Breast epithelium (tissue), 3 donors: Measurements from ENCODE around the gene WNT1.

ENCODE experiments used
- POLR2A ChIP-seq: fragments of 450-650 bp; IDR thresholded peaks from one replicate; pipeline ENCODE4 v1.6.1; 2016; ENCODE audit warnings: antibody characterized with exemption, mild to moderate bottlenecking, moderate library complexity
- POLR2AphosphoS5 ChIP-seq, 3 donors: sonication (generic); formaldehyde crosslinking; IDR thresholded peaks; one replicate each; pipeline ENCODE4 v1.6.1; 2017; ENCODE audit warnings: antibody characterized with exemption in 3 of 3
- TF ChIP-seq, protein P1 (sequence below), 3 donors: fragments of 450-650 bp; IDR thresholded peaks; one replicate each; pipeline ENCODE4 v1.5.1; 2016 to 2017; ENCODE audit warnings: antibody characterized with exemption in 3 of 3, mild to moderate bottlenecking in 3 of 3, moderate library complexity in 3 of 3

DNA sequence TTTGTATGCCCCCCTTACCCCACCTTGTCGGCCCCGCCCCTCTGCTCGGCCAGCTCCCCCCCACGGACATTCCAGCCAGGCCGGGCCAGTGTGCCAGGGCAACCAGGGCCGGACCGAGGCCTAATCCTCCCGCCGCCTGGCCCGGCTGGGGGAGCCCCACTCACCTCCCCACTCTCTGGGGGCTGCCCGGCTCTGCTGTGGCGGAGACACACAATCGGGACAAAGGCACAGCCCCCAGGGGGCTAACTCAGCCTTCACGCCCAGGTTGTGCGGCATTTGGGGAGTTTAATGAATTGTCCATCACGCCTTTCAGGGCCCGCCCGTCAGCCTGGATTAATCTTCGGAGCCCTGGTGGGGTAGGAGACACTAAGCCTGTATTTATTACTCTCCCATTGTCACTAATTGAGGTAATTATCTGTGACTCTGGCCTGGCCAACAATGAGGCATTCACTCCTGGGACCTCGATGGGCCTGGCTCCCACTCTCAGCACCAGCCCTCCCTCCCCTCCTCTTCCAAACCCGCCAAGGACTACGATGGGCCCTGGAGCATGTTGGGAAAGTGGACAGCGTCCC is 8.7 kb downstream of the WNT1 start:
- TF ChIP-seq, protein P1, sequence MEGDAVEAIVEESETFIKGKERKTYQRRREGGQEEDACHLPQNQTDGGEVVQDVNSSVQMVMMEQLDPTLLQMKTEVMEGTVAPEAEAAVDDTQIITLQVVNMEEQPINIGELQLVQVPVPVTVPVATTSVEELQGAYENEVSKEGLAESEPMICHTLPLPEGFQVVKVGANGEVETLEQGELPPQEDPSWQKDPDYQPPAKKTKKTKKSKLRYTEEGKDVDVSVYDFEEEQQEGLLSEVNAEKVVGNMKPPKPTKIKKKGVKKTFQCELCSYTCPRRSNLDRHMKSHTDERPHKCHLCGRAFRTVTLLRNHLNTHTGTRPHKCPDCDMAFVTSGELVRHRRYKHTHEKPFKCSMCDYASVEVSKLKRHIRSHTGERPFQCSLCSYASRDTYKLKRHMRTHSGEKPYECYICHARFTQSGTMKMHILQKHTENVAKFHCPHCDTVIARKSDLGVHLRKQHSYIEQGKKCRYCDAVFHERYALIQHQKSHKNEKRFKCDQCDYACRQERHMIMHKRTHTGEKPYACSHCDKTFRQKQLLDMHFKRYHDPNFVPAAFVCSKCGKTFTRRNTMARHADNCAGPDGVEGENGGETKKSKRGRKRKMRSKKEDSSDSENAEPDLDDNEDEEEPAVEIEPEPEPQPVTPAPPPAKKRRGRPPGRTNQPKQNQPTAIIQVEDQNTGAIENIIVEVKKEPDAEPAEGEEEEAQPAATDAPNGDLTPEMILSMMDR (IDR thresholded peaks at IDR 0.05) = no peak
- TF ChIP-seq POLR2A (no peak), POLR2AphosphoS5 (IDR thresholded peaks at IDR 0.05) (no peak)
